GM12878 (cell line): ENCODE data around the gene PIK3R5. TPM values are rescaled to one million over a fixed set of nuclear protein-coding genes. Genes with fewer than 3 reads are reported as not detected.

Experiments
- ATF3 ChIP-seq: IDR thresholded peaks from 2 replicates; pipeline ENCODE4 v1.6.1; 2011; ENCODE audit warnings: low read depth, mild to moderate bottlenecking, low read length, moderate library complexity, borderline replicate concordance; ENCODE audit errors: extremely low read depth
- BCL3 ChIP-seq: IDR thresholded peaks from 2 replicates; pipeline ENCODE4 v1.6.1; 2011; ENCODE audit warnings: borderline replicate concordance, low read depth, mild to moderate bottlenecking, moderate library complexity, low read length; ENCODE audit not compliant: insufficient read depth, poor library complexity, severe bottlenecking
- CBFB ChIP-seq: IDR thresholded peaks from 2 replicates; pipeline ENCODE4 v1.6.1; 2016; ENCODE audit warnings: antibody characterized with exemption, low read depth
- CREM ChIP-seq: IDR thresholded peaks from 2 replicates; pipeline ENCODE4 v1.6.1; 2014; ENCODE audit warnings: antibody characterized with exemption, low read depth
- DPF2 ChIP-seq: fragments of 450-650 bp; IDR thresholded peaks from 2 replicates; pipeline ENCODE4 v1.6.1; 2017; ENCODE audit warnings: mild to moderate bottlenecking
- E2F4 ChIP-seq: IDR thresholded peaks from 2 replicates; pipeline ENCODE4 v1.6.1; 2012; ENCODE audit warnings: low read depth, low read length, improper control_type of control experiment
- EZH2 ChIP-seq: IDR thresholded peaks from 2 replicates; pipeline ENCODE4 v1.6.1; 2012; ENCODE audit warnings: low read depth, mild to moderate bottlenecking, control low read depth, inconsistent platforms, low read length, borderline replicate concordance; ENCODE audit not compliant: control insufficient read depth
- GABPA ChIP-seq: IDR thresholded peaks from 2 replicates; pipeline ENCODE4 v1.6.1; 2014; ENCODE audit warnings: antibody characterized with exemption, low read depth, mild to moderate bottlenecking, inconsistent platforms
- IKZF2 ChIP-seq, 2 experiments: fragments of 450-650 bp; IDR thresholded peaks; 2 replicates each; pipeline ENCODE4 v1.6.1; 2017; ENCODE audit warnings: mild to moderate bottlenecking in 2 of 2, moderate library complexity in 2 of 2
- JUNB ChIP-seq: IDR thresholded peaks from 2 replicates; pipeline ENCODE4 v1.6.1; 2016; ENCODE audit warnings: antibody characterized with exemption, mild to moderate bottlenecking
- MEF2B ChIP-seq: fragments of 450-650 bp; IDR thresholded peaks from 2 replicates; pipeline ENCODE4 v1.6.1; 2018; ENCODE audit warnings: mild to moderate bottlenecking, moderate library complexity; ENCODE audit not compliant: partially characterized antibody, poor library complexity, severe bottlenecking
- NBN ChIP-seq: fragments of 450-650 bp; IDR thresholded peaks from 2 replicates; pipeline ENCODE4 v1.6.1; 2016
- PML ChIP-seq: IDR thresholded peaks from 2 replicates; pipeline ENCODE4 v1.6.1; 2012; ENCODE audit warnings: low read length, inconsistent platforms
- PRDM15 ChIP-seq: fragments of 450-650 bp; formaldehyde crosslinking; IDR thresholded peaks from 2 replicates; pipeline ENCODE4 v1.4.0; 2020; ENCODE audit warnings: mild to moderate bottlenecking, moderate library complexity
- SKIL ChIP-seq: fragments of 450-650 bp; IDR thresholded peaks from 2 replicates; pipeline ENCODE4 v1.6.1; 2017; ENCODE audit warnings: mild to moderate bottlenecking, low read depth, inconsistent platforms; ENCODE audit not compliant: poor library complexity, severe bottlenecking
- SUZ12 ChIP-seq: fragments of 200-600 bp; sonication (generic); IDR thresholded peaks from one replicate; pipeline ENCODE4 v1.6.1; 2018; ENCODE audit warnings: antibody characterized with exemption, mild to moderate bottlenecking; ENCODE audit not compliant: unreplicated experiment
- TAF1 ChIP-seq: IDR thresholded peaks from 2 replicates; pipeline ENCODE4 v1.6.1; 2011; ENCODE audit warnings: mild to moderate bottlenecking, low read depth, low read length, borderline replicate concordance
- TCF12 ChIP-seq: IDR thresholded peaks from 2 replicates; pipeline ENCODE4 v1.6.1; 2011; ENCODE audit warnings: low read depth, mild to moderate bottlenecking, low read length
- ZBTB4 ChIP-seq: fragments of 450-650 bp; formaldehyde crosslinking; IDR thresholded peaks from 2 replicates; pipeline ENCODE4 v1.4.0; 2022; ENCODE audit warnings: mild to moderate bottlenecking, moderate library complexity
- polyA plus RNA-seq, 11 experiments: library from polyadenylated mRNA; depleted of rRNA in 4 of 11; unstranded in 6 of 11; stranded (reverse) in 5 of 11; fragments of >200 nt; fragmentation: Nextera tagmentation in 4 of 11; fragmentation: Illumina TruSeq in 1 of 11; extraction: Ambion mirVana in 4 of 11; extraction: Trizol in 1 of 11; gene quantifications; 1 replicate in 1 of 11; 2 replicates in 10 of 11; pipeline versions ENCODE4 v1.2.1 to v1.2.3, GENCODE V29; 2011 to 2016; ENCODE audit warnings: inconsistent platforms in 2 of 11, missing spikeins in 2 of 11, low read depth in 1 of 11
- total RNA-seq, 4 experiments: library from RNA; depleted of rRNA in 3 of 4; stranded (reverse); fragments of >200 nt in 3 of 4; fragmentation: Illumina TruSeq in 1 of 4; extraction: Trizol in 1 of 4; gene quantifications; 2 replicates each; pipeline versions ENCODE4 v1.2.1 to v1.2.3, GENCODE V29; 2013 to 2021

PIK3R5 gene
- total and polyA plus RNA-seq, 10 of the 15 experiments (the other 5 are each of a cell fraction or from before 2014, with no cell fraction given): 9.5 to 50.8 (median 35.5) TPM

- peak; percentile 89 for TF ChIP-seq CBFB
- peak; percentile 61 for TF ChIP-seq MEF2B
- no peak for TF ChIP-seq NBN
- no peak for TF ChIP-seq PRDM15 (CRISPR knock-in tag)
- no peak for TF ChIP-seq EZH2
- TF ChIP-seq GABPA: peak; percentile 58; the same call in 1 of the 2 replicates
- TF ChIP-seq DPF2: peak; percentile 58; the same call in 1 of the 2 replicates
- TF ChIP-seq SKIL: peak; percentile 60
- no peak for TF ChIP-seq ZBTB4
- peak; percentile 34; the same call in 1 of the 2 replicates for TF ChIP-seq PML
- TF ChIP-seq BCL3: peak; percentile 61
- TF ChIP-seq CREM: peak; percentile 84
- no peak for TF ChIP-seq ATF3
- no peak for TF ChIP-seq SUZ12
- peak; percentile 91 for TF ChIP-seq TCF12
- TF ChIP-seq E2F4: no peak
- peak; percentile 40 to 44; a peak in 2 of 4 replicates for TF ChIP-seq IKZF2 (IDR thresholded peaks at IDR 0.05)
- TF ChIP-seq TAF1: no peak
- TF ChIP-seq JUNB: peak; percentile 93
Measured at GRCh38 chr17:8981443-8981842, 15.9 kb upstream of the PIK3R5 start (continued).
